ENCODE data around the gene NUDCD2.

Gene NUDCD2, protein sequence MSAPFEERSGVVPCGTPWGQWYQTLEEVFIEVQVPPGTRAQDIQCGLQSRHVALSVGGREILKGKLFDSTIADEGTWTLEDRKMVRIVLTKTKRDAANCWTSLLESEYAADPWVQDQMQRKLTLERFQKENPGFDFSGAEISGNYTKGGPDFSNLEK

DNA sequence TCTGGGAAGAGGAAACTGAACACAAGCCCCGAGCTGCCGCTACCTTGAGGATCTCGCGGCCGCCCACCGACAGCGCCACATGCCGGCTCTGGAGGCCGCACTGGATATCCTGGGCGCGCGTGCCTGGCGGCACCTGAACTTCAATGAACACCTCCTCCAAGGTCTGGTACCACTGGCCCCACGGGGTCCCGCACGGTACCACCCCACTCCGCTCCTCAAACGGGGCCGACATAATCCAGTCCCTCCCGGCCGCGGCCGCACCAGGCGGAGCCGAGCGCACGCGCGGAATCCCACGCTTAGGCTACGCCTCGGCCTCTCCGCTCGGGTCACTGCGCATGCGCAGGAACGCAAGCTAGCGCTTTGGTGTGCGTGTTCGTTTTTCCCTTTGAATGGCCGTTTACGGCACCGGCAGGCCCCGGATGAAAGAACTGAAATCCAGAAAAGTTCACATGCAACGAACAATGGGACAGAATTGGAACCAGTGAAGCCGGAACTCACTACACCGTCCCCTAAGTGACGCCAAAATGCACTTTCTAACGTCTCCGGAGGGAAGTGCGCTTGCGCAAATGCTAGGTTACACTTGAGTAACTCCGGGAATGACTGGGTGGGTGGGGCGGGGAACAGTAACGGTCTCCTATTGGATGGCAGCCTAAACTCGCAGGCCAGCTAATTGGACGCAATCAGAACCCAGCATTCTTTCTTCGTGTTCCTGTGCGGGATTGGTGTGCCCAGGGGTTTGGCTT, at the start of gene NUDCD2:
Gene NUDCD2 (minus strand): TSS at position 284 of the 743 bp plus-strand sequence. CDS start 52 bp downstream, at position 232.
- FAIRE-seq = peak; percentile 89

GRCh38 chr5:163509291-163509951, 49.5 kb upstream of the NUDCD2 start:
- no peak for FAIRE-seq

- FAIRE-seq = no peak
These were observed 48.9 kb upstream of the NUDCD2 start for GRCh38 chr5:163508753-163509152.

- no peak for FAIRE-seq
These were observed 46.8 kb upstream of the NUDCD2 start for GRCh38 chr5:163506726-163507125.

DNA sequence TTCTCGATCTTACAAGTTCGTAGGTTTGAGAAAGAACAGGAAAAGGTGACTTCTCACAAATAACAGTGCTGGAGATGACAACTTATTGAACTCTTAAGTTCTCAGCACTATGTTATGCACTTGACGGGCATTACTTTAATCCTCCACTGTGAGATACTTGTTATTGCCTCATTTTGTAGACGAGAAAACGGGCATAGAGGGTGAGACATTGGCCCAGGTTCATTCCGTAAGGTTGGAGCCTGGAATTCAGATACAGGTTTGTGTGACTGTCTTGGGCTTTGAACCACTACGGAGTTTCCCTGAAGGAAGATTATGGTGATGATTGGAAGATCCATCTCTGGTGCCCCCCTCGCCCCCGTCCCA, 46.2 kb upstream of the NUDCD2 start:
- no peak for FAIRE-seq

DNA sequence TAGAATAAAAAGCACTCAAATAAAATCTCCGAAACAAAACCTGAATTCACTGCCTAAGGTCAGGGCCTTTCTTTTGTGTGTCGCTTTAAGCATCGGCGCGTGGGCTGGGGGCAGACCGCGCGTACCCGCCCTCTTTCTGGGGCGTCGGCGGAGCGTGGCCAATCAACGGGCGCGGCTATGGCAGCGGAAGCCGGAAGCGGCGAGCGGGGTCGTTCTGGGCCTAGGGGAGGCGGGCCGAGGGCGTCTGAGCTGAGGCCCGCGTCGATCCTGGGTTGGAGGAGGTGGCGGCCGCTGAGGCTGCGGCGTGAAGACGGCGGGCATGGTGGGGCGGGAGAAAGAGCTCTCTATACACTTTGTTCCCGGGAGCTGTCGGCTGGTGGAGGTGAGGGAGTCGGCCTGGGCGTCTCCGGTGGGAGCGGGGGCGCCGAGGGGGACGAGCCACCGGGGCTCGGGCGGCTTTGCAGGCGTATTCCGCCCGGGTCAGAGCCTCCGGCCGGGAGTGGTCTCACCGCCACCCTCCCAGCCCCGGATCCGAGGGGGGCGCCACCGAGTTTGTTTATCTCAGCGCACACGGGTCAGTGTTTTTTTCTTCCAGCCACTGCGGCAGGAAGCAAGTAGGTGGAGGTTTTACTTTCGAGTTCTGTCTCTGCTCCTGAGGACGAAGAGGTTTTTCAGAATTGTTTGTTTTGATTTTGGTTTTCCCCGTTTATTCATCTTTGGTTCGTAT, 45.6 kb upstream of the NUDCD2 start, which contains the start of gene MAT2B:
Gene MAT2B (plus strand): TSS at position 252 of the 727 bp plus-strand sequence. CDS start 68 bp downstream, at position 320.
- FAIRE-seq = no peak

DNA sequence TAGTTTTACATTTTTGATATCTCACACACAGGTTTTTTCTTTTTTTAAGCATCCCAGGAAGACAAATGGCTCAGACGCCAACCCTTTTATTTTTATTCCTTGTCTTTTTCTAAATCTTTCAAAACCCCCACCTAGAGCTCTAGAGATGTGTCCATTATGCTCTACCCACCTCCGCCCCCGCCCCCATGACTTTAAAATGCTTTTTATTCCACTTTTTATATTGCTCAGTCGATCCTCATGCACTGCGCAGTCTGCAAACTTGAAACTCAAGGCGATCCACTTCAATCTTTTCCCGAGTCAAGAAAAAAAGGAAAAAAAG, 45.1 kb upstream of the NUDCD2 start:
- FAIRE-seq = no peak

- FAIRE-seq = no peak
These were observed 44.4 kb upstream of the NUDCD2 start for GRCh38 chr5:163504079-163504931.

GRCh38 chr5:163503106-163504078, 43.5 kb upstream of the NUDCD2 start:
- no peak for FAIRE-seq

DNA sequence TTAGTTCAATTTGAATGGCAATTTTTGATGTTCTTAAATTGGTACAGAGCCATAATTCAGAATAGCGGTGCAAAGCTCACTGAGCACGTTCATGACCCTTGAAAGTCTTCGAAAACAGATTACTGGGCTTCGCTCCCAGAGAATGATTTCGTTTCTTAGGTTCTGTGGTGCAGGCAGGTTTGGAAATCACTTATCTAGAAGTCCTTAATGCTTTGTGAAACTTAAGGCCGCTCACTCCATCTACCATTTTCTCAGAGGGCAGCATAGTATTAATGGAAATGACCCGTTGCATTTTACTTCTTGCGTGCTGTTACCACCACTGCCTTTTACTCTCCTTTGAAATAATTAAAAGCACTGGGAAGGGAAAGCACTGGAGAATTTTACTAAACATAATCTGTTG, 42.6 kb upstream of the NUDCD2 start:
- no peak for FAIRE-seq

DNA sequence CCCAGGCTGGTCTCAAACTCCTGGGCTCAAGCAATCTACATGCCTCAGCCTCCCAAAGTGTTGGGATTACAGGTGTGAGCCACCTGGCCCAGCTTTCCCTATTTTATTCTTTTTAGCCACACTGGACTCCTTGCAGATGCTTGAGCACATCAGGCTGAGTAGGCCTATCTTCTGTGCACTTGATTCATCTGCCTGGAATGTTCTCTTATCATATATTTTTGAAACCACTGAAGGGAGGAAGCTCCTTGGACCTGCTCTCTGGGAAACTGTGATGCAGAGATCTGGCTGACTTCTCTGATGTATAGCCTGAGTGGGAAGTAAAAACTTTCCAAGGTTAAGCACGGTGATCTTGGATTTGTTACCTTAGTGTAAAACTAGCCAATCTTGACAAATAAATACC, 39.0 kb upstream of the NUDCD2 start:
- FAIRE-seq = no peak

DNA sequence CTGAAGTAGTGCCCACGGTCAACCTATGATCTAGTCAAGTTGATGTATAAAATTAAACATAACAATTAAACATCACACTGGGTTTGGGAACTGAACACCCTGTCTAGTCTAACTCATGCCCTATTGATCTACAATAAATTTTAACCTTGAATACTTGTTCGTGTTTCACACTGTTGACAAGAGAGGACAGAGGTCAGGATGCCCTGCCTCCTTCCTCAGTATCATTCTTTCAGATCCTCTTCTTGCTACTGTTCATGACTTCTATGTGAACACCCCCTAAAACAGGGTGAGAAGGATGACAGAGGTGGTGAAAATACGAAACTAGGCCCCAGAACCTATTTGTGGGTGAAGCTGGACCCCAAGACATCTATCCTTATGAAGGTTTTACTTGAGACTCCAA, 37.4 kb upstream of the NUDCD2 start:
- FAIRE-seq = no peak

DNA sequence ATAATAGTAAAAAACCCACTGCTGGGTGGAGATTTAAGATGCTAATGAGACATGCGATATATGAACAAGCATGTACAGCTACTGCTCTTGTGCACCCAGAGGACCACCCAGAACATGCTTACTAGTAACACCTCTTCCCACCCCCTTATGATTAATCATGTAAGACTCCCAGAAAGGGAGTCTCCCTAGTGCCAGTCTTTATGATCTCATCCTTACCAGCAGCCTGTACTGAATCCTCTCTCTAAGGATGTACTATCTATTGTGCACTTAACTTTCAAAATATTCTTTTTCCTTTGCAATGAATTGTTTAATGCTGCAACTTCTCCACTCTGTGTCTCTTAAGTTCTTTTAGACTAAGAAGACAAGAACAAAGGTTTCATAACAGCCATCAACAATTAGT, 36.4 kb upstream of the NUDCD2 start:
- FAIRE-seq = no peak

DNA sequence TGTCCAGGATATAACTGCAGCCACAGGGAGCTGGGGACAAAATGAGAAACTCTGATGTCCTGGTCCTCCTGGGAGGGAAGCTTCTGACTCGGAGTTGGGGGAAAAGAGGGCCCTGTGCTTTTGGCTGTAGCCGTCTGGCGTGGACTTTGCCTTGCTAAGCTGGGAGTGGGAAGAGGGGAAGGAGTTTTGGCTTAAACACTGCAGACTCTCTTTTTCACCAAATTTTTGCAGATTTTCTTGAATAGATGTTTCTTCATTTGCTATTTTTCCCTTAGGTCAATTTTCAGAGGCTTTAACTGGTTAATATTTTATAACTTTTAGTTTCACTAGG, 29.8 kb upstream of the NUDCD2 start:
- FAIRE-seq = no peak

DNA sequence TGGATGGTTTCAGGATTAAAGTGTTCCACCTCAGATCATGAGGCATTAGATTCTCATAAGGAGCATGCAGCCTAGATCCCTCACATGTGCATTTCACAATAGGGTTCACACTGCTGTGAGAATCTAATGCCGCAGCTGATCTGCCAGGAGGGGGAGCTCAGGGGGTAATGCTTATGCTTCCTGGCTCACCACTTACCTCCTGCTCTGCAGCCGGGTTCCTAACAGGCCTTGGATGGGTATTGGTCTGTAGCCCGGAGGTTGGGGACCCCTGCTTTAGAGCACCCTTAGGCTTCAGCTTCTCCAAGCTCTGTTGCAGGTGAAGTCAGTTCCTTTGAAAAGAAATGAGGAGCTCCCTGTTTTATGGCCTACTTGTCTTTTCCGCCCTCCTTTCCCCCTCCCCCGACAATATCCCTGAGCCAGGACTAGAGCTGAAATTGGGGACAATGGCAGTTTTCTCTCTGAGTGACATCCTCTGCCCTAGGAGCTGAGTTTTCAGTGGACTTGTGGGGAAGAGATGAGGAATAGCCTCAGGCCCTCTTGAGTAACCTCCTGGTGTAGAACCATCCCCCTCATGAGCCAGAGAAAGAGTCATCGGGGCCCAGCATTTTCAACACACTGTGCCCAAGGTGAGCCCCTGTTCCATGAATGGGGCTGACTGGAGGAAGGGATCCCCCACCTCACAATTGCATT, 29.3 kb upstream of the NUDCD2 start:
- FAIRE-seq = no peak

- FAIRE-seq = no peak
These were observed 19.0 kb upstream of the NUDCD2 start for GRCh38 chr5:163478982-163479271.

- no peak for FAIRE-seq
These were observed 18.5 kb upstream of the NUDCD2 start for GRCh38 chr5:163478126-163478981.

- FAIRE-seq = no peak
These were observed 15.5 kb upstream of the NUDCD2 start for GRCh38 chr5:163475411-163475810.

GRCh38 chr5:163473635-163474243, 13.8 kb upstream of the NUDCD2 start:
- FAIRE-seq = peak; percentile 93

- no peak for FAIRE-seq
These were observed 7.8 kb upstream of the NUDCD2 start for GRCh38 chr5:163467682-163468081.

All from islet of Langerhans (tissue), 1 donor.